ENCODE measurements around the gene C1orf50.
"Not testable (repeated sequence)": the region's sequence is repeated elsewhere in the genome, so short reads cannot be mapped to it uniquely, and the experiment has no call there.

GRCh38 chr1:42751511-42752070 lies 15.5 kb upstream of the C1orf50 start:
- TF ChIP-seq CTCF (IDR thresholded peaks at IDR 0.05 in 4 of 5, conservative IDR thresholded peaks at IDR 0.05 in 1 of 5); POLR2A (IDR thresholded peaks at IDR 0.05): not testable (repeated sequence)
